Stimulated activated CD8-positive, alpha-beta memory T cell treated with anti-CD3 and anti-CD28 coated beads, Interleukin-12 subunit alpha, Interleukin-12 subunit beta, amount 100 ng/mL, for 1 hour (primary cell): Measurements from ENCODE around the gene LSM14A.
"Not testable (repeated sequence)": the region's sequence is repeated elsewhere in the genome, so short reads cannot be mapped to it uniquely, and the experiment has no call there.

Source experiments
- DNase-seq: peaks from one replicate; pipeline ENCODE4 v3.0.0-alpha.2; 2020; ENCODE audit warnings: low read depth

The LSM14A gene

GRCh38 chr19:34158966-34159365 is 13.3 kb upstream of the LSM14A start:
- not testable (repeated sequence) for DNase-seq

GRCh38 chr19:34159541-34159940 is 12.8 kb upstream of the LSM14A start:
- not testable (repeated sequence) for DNase-seq

- not testable (repeated sequence) for DNase-seq
Measured at GRCh38 chr19:34161902-34162301, 10.4 kb upstream of the LSM14A start.

- DNase-seq: no peak
Measured at GRCh38 chr19:34165295-34165738, 7.0 kb upstream of the LSM14A start.

GRCh38 chr19:34169475-34170199 is 2.7 kb upstream of the LSM14A start:
- not testable (repeated sequence) for DNase-seq

GRCh38 chr19:34171539-34171876 is 796 bp upstream of the LSM14A start:
- no peak for DNase-seq

- DNase-seq: no peak
Measured at GRCh38 chr19:34172661-34173192, 423 bp downstream of the LSM14A start.

GRCh38 chr19:34173193-34173956 is 1.1 kb downstream of the LSM14A start:
- DNase-seq: no peak

GRCh38 chr19:34175173-34175572 is 2.9 kb downstream of the LSM14A start:
- DNase-seq: not testable (repeated sequence)

GRCh38 chr19:34176581-34176980 is 4.3 kb downstream of the LSM14A start:
- no peak for DNase-seq

- DNase-seq: no peak
Measured at GRCh38 chr19:34178274-34178610, 5.9 kb downstream of the LSM14A start.

GRCh38 chr19:34179066-34179465 is 6.8 kb downstream of the LSM14A start:
- DNase-seq: no peak

GRCh38 chr19:34180273-34180672 is 8.0 kb downstream of the LSM14A start:
- no peak for DNase-seq

- no peak for DNase-seq
Measured at GRCh38 chr19:34180709-34181108, 8.4 kb downstream of the LSM14A start.

GRCh38 chr19:34181111-34181864 is 9.0 kb downstream of the LSM14A start:
- DNase-seq: no peak

- DNase-seq: no peak
Measured at GRCh38 chr19:34182125-34182524, 9.8 kb downstream of the LSM14A start.

GRCh38 chr19:34184880-34185491 is 12.7 kb downstream of the LSM14A start:
- no peak for DNase-seq

GRCh38 chr19:34186205-34186604 is 13.9 kb downstream of the LSM14A start:
- DNase-seq: no peak

GRCh38 chr19:34187011-34187410 is 14.7 kb downstream of the LSM14A start:
- no peak for DNase-seq

GRCh38 chr19:34188408-34188807 is 16.1 kb downstream of the LSM14A start:
- DNase-seq: no peak

- no peak for DNase-seq
Measured at GRCh38 chr19:34189199-34189916, 17.1 kb downstream of the LSM14A start.
